ENCODE data around the gene MYL6. TPM values are rescaled to one million over a fixed set of nuclear protein-coding genes. Genes with fewer than 3 reads are reported as not detected.

The MYL6 gene
- total and polyA plus RNA-seq, 10 of the 15 experiments (the other 5 are each of a cell fraction or from before 2014, with no cell fraction given) = 1,000 to 4,116 (median 1,828) TPM

DNA sequence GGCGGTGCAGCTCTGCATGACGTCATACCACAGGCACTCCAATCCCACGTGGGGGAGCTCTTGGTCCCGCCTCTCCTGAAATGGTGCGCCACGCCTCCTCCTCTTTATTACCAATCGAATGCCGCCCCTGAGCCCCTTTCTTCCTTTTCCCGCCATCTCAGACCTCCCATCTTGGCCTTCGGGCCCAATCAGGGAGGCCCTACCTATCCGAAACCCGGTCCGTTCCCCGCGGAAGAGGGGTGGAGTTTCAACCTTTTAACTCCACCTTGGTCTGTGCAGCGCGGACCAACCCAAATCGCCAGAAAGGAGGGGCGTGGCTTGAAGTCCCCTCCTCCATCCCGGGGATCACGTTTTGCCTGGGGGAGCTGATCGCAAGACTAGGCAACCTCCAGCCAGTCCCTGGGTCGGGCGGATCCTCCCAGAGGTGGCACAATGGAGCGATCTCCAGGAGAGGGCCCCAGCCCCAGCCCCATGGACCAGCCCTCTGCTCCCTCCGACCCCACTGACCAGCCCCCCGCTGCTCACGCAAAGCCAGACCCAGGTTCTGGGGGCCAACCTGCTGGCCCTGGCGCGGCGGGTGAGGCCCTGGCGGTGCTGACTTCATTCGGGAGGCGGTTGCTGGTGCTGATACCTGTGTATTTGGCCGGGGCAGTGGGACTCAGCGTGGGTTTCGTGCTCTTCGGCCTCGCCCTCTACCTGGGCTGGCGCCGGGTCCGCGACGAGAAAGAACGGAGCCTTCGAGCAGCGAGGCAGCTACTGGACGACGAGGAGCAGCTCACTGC, 30.1 kb upstream of the MYL6 start, which contains the start of gene ESYT1 (continued):
- TF ChIP-seq MAX (IDR thresholded peaks at IDR 0.05; ENCODE audit: low read depth, low read length) (peak; percentile 81), ZNF274 (IDR thresholded peaks at IDR 0.05; ENCODE audit: insufficient read depth, insufficient read length) (no peak), GATAD2B (conservative IDR thresholded peaks at IDR 0.05; ENCODE audit: low read depth) (peak; percentile 59; the same call in 1 of the 2 replicates), HDGF (IDR thresholded peaks at IDR 0.05) (peak; percentile 97; the same call in 1 of the 2 replicates), NFXL1 (IDR thresholded peaks at IDR 0.05; ENCODE audit: borderline replicate concordance) (no peak), BHLHE40 (IDR thresholded peaks at IDR 0.05; ENCODE audit: borderline replicate concordance in 1 of 2, low read depth in 2 of 2, low read length in 1 of 2) (peak; percentile 97 to 98), ATF2 (IDR thresholded peaks at IDR 0.05; ENCODE audit: low read length) (peak; percentile 86), CHD2 (IDR thresholded peaks at IDR 0.05; ENCODE audit: borderline replicate concordance, low read depth, low read length) (peak; percentile 78), POU2F2 (IDR thresholded peaks at IDR 0.05; ENCODE audit: borderline replicate concordance, low read depth, low read length) (no peak), TCF3 (IDR thresholded peaks at IDR 0.05; ENCODE audit: borderline replicate concordance, insufficient read depth, low read depth, low read length) (no peak), USF2 (IDR thresholded peaks at IDR 0.05; ENCODE audit: borderline replicate concordance, low read depth, low read length) (peak; percentile 42)
- TF ChIP-seq, protein P1, sequence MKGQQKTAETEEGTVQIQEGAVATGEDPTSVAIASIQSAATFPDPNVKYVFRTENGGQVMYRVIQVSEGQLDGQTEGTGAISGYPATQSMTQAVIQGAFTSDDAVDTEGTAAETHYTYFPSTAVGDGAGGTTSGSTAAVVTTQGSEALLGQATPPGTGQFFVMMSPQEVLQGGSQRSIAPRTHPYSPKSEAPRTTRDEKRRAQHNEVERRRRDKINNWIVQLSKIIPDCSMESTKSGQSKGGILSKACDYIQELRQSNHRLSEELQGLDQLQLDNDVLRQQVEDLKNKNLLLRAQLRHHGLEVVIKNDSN (IDR thresholded peaks at IDR 0.05; ENCODE audit: borderline replicate concordance, extremely low read length, insufficient read depth, low read depth, low read length) = peak; percentile 75
- TF ChIP-seq, protein P2, sequence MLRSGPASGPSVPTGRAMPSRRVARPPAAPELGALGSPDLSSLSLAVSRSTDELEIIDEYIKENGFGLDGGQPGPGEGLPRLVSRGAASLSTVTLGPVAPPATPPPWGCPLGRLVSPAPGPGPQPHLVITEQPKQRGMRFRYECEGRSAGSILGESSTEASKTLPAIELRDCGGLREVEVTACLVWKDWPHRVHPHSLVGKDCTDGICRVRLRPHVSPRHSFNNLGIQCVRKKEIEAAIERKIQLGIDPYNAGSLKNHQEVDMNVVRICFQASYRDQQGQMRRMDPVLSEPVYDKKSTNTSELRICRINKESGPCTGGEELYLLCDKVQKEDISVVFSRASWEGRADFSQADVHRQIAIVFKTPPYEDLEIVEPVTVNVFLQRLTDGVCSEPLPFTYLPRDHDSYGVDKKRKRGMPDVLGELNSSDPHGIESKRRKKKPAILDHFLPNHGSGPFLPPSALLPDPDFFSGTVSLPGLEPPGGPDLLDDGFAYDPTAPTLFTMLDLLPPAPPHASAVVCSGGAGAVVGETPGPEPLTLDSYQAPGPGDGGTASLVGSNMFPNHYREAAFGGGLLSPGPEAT (IDR thresholded peaks at IDR 0.05; ENCODE audit: low read depth) = no peak
- TF ChIP-seq, protein P3, sequence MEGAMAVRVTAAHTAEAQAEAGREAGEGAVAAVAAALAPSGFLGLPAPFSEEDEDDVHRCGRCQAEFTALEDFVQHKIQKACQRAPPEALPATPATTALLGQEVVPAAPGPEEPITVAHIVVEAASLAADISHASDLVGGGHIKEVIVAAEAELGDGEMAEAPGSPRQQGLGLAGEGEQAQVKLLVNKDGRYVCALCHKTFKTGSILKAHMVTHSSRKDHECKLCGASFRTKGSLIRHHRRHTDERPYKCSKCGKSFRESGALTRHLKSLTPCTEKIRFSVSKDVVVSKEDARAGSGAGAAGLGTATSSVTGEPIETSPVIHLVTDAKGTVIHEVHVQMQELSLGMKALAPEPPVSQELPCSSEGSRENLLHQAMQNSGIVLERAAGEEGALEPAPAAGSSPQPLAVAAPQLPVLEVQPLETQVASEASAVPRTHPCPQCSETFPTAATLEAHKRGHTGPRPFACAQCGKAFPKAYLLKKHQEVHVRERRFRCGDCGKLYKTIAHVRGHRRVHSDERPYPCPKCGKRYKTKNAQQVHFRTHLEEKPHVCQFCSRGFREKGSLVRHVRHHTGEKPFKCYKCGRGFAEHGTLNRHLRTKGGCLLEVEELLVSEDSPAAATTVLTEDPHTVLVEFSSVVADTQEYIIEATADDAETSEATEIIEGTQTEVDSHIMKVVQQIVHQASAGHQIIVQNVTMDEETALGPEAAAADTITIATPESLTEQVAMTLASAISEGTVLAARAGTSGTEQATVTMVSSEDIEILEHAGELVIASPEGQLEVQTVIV (IDR thresholded peaks at IDR 0.05; ENCODE audit: borderline replicate concordance, partially characterized antibody) = no peak
- TF ChIP-seq, protein P4, sequence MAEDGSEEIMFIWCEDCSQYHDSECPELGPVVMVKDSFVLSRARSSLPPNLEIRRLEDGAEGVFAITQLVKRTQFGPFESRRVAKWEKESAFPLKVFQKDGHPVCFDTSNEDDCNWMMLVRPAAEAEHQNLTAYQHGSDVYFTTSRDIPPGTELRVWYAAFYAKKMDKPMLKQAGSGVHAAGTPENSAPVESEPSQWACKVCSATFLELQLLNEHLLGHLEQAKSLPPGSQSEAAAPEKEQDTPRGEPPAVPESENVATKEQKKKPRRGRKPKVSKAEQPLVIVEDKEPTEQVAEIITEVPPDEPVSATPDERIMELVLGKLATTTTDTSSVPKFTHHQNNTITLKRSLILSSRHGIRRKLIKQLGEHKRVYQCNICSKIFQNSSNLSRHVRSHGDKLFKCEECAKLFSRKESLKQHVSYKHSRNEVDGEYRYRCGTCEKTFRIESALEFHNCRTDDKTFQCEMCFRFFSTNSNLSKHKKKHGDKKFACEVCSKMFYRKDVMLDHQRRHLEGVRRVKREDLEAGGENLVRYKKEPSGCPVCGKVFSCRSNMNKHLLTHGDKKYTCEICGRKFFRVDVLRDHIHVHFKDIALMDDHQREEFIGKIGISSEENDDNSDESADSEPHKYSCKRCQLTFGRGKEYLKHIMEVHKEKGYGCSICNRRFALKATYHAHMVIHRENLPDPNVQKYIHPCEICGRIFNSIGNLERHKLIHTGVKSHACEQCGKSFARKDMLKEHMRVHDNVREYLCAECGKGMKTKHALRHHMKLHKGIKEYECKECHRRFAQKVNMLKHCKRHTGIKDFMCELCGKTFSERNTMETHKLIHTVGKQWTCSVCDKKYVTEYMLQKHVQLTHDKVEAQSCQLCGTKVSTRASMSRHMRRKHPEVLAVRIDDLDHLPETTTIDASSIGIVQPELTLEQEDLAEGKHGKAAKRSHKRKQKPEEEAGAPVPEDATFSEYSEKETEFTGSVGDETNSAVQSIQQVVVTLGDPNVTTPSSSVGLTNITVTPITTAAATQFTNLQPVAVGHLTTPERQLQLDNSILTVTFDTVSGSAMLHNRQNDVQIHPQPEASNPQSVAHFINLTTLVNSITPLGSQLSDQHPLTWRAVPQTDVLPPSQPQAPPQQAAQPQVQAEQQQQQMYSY (CRISPR knock-in tag; IDR thresholded peaks at IDR 0.05) = peak; percentile 65; the same call in 1 of the 2 replicates
